ENCODE results near the gene UBXN10. TPM values are rescaled to one million over a fixed set of nuclear protein-coding genes. Genes with fewer than 3 reads are reported as not detected.

Gene UBXN10
- total and polyA plus RNA-seq, 2 of the 13 experiments (the other 11 are each of a cell fraction or from before 2014, with no cell fraction given) = 0.04 to 0.05 TPM

- TF ChIP-seq, protein P1, sequence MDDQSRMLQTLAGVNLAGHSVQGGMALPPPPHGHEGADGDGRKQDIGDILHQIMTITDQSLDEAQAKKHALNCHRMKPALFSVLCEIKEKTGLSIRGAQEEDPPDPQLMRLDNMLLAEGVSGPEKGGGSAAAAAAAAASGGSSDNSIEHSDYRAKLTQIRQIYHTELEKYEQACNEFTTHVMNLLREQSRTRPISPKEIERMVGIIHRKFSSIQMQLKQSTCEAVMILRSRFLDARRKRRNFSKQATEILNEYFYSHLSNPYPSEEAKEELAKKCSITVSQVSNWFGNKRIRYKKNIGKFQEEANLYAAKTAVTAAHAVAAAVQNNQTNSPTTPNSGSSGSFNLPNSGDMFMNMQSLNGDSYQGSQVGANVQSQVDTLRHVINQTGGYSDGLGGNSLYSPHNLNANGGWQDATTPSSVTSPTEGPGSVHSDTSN (CRISPR knock-in tag; IDR thresholded peaks at IDR 0.05; ENCODE audit: borderline replicate concordance) = no peak
- TF ChIP-seq ZMYM4 (CRISPR knock-in tag; IDR thresholded peaks at IDR 0.05) (no peak), ZSCAN22 (CRISPR knock-in tag; IDR thresholded peaks at IDR 0.05) (peak; percentile 84), ZBTB46 (CRISPR knock-in tag; IDR thresholded peaks at IDR 0.05; ENCODE audit: borderline replicate concordance) (no peak)
- TF ChIP-seq, protein P2, sequence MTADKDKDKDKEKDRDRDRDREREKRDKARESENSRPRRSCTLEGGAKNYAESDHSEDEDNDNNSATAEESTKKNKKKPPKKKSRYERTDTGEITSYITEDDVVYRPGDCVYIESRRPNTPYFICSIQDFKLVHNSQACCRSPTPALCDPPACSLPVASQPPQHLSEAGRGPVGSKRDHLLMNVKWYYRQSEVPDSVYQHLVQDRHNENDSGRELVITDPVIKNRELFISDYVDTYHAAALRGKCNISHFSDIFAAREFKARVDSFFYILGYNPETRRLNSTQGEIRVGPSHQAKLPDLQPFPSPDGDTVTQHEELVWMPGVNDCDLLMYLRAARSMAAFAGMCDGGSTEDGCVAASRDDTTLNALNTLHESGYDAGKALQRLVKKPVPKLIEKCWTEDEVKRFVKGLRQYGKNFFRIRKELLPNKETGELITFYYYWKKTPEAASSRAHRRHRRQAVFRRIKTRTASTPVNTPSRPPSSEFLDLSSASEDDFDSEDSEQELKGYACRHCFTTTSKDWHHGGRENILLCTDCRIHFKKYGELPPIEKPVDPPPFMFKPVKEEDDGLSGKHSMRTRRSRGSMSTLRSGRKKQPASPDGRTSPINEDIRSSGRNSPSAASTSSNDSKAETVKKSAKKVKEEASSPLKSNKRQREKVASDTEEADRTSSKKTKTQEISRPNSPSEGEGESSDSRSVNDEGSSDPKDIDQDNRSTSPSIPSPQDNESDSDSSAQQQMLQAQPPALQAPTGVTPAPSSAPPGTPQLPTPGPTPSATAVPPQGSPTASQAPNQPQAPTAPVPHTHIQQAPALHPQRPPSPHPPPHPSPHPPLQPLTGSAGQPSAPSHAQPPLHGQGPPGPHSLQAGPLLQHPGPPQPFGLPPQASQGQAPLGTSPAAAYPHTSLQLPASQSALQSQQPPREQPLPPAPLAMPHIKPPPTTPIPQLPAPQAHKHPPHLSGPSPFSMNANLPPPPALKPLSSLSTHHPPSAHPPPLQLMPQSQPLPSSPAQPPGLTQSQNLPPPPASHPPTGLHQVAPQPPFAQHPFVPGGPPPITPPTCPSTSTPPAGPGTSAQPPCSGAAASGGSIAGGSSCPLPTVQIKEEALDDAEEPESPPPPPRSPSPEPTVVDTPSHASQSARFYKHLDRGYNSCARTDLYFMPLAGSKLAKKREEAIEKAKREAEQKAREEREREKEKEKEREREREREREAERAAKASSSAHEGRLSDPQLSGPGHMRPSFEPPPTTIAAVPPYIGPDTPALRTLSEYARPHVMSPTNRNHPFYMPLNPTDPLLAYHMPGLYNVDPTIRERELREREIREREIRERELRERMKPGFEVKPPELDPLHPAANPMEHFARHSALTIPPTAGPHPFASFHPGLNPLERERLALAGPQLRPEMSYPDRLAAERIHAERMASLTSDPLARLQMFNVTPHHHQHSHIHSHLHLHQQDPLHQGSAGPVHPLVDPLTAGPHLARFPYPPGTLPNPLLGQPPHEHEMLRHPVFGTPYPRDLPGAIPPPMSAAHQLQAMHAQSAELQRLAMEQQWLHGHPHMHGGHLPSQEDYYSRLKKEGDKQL (CRISPR knock-in tag; IDR thresholded peaks at IDR 0.05; ENCODE audit: low read depth) = no peak
Measured at GRCh38 chr1:20184481-20184900, 1.4 kb upstream of the UBXN10 start (continued).
